ENCODE data around the gene SLC25A13. TPM values are rescaled to one million over a fixed set of nuclear protein-coding genes. Genes with fewer than 3 reads are reported as not detected.

SLC25A13 gene
- total and polyA plus RNA-seq, 2 of the 8 experiments (the other 6 are each of a cell fraction or from before 2014, with no cell fraction given) = 30.8 to 85.4 TPM

DNA sequence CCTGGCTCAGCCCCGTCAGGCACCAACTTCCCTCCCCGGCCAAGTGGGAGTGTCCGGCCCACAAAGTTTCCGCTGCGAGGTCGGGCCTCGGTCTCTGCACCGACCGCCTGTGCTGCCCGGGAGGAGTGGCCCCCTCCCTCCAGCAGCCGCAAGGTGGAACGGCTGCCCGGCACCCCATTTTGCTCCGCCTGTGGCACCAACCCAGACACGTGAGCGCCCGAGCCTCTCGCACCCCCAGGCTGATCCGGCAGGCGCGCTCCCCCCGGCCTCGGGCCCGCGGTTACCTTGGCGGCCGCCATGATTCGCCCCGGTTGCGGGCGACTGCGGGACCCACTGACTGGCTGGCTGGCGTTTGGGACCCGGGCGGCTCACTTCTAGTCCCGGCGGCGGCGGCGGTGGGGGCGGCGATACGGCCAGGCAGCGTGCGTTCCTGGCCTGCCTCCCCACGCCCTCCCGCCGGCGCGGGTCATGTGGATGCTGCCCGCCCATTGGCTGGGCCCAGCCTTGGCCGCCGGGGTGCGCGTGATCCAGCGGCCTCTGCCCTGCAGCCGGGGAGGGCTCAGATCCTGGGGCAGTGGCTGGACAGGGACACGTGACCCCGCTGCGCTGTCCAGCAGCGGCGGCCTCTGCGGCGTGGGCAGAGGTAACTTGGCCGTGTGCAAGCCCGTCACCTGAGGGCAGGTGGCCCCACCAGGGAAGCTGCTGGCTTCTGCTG, at the start of gene SLC25A13 (continued):
- TF ChIP-seq CHD1 (IDR thresholded peaks at IDR 0.05; ENCODE audit: low read depth, low read length) = no peak
- TF ChIP-seq, protein P1, sequence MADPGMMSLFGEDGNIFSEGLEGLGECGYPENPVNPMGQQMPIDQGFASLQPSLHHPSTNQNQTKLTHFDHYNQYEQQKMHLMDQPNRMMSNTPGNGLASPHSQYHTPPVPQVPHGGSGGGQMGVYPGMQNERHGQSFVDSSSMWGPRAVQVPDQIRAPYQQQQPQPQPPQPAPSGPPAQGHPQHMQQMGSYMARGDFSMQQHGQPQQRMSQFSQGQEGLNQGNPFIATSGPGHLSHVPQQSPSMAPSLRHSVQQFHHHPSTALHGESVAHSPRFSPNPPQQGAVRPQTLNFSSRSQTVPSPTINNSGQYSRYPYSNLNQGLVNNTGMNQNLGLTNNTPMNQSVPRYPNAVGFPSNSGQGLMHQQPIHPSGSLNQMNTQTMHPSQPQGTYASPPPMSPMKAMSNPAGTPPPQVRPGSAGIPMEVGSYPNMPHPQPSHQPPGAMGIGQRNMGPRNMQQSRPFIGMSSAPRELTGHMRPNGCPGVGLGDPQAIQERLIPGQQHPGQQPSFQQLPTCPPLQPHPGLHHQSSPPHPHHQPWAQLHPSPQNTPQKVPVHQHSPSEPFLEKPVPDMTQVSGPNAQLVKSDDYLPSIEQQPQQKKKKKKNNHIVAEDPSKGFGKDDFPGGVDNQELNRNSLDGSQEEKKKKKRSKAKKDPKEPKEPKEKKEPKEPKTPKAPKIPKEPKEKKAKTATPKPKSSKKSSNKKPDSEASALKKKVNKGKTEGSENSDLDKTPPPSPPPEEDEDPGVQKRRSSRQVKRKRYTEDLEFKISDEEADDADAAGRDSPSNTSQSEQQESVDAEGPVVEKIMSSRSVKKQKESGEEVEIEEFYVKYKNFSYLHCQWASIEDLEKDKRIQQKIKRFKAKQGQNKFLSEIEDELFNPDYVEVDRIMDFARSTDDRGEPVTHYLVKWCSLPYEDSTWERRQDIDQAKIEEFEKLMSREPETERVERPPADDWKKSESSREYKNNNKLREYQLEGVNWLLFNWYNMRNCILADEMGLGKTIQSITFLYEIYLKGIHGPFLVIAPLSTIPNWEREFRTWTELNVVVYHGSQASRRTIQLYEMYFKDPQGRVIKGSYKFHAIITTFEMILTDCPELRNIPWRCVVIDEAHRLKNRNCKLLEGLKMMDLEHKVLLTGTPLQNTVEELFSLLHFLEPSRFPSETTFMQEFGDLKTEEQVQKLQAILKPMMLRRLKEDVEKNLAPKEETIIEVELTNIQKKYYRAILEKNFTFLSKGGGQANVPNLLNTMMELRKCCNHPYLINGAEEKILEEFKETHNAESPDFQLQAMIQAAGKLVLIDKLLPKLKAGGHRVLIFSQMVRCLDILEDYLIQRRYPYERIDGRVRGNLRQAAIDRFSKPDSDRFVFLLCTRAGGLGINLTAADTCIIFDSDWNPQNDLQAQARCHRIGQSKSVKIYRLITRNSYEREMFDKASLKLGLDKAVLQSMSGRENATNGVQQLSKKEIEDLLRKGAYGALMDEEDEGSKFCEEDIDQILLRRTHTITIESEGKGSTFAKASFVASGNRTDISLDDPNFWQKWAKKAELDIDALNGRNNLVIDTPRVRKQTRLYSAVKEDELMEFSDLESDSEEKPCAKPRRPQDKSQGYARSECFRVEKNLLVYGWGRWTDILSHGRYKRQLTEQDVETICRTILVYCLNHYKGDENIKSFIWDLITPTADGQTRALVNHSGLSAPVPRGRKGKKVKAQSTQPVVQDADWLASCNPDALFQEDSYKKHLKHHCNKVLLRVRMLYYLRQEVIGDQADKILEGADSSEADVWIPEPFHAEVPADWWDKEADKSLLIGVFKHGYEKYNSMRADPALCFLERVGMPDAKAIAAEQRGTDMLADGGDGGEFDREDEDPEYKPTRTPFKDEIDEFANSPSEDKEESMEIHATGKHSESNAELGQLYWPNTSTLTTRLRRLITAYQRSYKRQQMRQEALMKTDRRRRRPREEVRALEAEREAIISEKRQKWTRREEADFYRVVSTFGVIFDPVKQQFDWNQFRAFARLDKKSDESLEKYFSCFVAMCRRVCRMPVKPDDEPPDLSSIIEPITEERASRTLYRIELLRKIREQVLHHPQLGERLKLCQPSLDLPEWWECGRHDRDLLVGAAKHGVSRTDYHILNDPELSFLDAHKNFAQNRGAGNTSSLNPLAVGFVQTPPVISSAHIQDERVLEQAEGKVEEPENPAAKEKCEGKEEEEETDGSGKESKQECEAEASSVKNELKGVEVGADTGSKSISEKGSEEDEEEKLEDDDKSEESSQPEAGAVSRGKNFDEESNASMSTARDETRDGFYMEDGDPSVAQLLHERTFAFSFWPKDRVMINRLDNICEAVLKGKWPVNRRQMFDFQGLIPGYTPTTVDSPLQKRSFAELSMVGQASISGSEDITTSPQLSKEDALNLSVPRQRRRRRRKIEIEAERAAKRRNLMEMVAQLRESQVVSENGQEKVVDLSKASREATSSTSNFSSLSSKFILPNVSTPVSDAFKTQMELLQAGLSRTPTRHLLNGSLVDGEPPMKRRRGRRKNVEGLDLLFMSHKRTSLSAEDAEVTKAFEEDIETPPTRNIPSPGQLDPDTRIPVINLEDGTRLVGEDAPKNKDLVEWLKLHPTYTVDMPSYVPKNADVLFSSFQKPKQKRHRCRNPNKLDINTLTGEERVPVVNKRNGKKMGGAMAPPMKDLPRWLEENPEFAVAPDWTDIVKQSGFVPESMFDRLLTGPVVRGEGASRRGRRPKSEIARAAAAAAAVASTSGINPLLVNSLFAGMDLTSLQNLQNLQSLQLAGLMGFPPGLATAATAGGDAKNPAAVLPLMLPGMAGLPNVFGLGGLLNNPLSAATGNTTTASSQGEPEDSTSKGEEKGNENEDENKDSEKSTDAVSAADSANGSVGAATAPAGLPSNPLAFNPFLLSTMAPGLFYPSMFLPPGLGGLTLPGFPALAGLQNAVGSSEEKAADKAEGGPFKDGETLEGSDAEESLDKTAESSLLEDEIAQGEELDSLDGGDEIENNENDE (IDR thresholded peaks at IDR 0.05; ENCODE audit: insufficient replicate concordance, low read length) = no peak
- TF ChIP-seq GABPA (IDR thresholded peaks at IDR 0.05; ENCODE audit: borderline replicate concordance, insufficient read depth, low read length) = no peak
- peak; percentile 82 for TF ChIP-seq PHF8 (conservative IDR thresholded peaks at IDR 0.05; ENCODE audit: low read depth, low read length)
- TF ChIP-seq, protein P2, sequence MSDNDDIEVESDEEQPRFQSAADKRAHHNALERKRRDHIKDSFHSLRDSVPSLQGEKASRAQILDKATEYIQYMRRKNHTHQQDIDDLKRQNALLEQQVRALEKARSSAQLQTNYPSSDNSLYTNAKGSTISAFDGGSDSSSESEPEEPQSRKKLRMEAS (IDR thresholded peaks at IDR 0.05) = peak; percentile 95
- TF ChIP-seq, protein P3, sequence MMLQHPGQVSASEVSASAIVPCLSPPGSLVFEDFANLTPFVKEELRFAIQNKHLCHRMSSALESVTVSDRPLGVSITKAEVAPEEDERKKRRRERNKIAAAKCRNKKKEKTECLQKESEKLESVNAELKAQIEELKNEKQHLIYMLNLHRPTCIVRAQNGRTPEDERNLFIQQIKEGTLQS (IDR thresholded peaks at IDR 0.05; ENCODE audit: insufficient read depth, low read depth, low read length) = peak; percentile 79
- no peak for TF ChIP-seq RNF2 (IDR thresholded peaks at IDR 0.05; ENCODE audit: borderline replicate concordance, low read depth, low read length, missing control alignments, poor library complexity, severe bottlenecking)
- TF ChIP-seq GTF2F1 (IDR thresholded peaks at IDR 0.05; ENCODE audit: borderline replicate concordance, low read depth, low read length) = no peak
- TF ChIP-seq POLR2AphosphoS5 (IDR thresholded peaks at IDR 0.05; ENCODE audit: low read depth, low read length) = peak; percentile 78

Data from H1 (cell line).